HG02759 (cell line): ENCODE data around the gene GHRL.
A peak's percentile ranks its signal among the peaks of the same experiment; 100 is the strongest.

Experiments
- ATAC-seq: cut with Tn5 transposase; IDR thresholded peaks from one replicate; pipeline ENCODE4 v1.9.1; 2021; ENCODE audit warnings: mild to moderate bottlenecking, moderate library complexity; ENCODE audit not compliant: unreplicated experiment

Gene GHRL

DNA sequence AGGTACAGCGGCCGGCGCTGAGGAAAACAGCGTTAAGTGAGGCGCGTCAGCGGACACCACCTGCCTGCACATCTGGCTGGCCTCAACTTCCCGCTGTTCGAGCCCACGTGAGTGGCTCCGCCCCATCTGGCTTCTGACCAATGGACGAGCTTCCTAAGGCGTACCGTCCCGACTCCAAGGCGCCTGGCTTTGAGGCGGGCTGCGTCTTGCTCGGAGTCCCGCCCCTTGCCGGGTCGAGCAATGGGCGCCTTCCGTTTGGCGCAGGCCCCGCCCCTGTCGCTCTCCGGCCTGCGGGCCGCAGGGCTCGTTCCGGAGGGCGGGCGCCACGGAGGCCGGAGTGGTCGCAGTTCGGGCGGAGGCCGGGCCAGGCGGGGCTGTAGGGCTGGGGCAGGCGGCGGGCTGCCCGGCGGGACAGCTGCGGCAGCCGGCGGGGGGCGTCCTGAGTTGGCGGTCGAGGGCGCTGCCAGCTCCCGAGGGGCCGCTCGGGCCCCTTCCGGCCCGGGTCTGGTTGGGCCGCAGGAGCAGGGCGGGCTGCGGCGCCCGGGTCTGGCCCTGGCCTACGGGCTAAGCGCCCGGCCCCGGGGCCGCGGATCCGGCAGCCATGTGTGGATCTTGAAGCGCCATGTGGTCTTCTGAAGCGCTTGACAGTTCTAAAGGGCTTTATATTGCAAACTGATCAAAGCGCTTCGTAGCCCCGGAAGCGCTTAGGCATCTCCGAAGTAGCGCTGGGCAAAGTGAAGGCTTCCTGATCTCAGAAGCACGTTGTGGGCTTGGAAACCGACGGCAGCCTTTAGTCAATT, 44.4 kb downstream of the GHRL start, which contains the start of gene TATDN2:
TSS of gene TATDN2 (plus strand) at position 276 of the 800 bp plus-strand sequence. CDS start 742 bp downstream, outside the sequence.
- peak; percentile 95 for ATAC-seq

GRCh38 chr3:10247679-10248183, 45.0 kb downstream of the GHRL start:
- ATAC-seq, result no peak

DNA sequence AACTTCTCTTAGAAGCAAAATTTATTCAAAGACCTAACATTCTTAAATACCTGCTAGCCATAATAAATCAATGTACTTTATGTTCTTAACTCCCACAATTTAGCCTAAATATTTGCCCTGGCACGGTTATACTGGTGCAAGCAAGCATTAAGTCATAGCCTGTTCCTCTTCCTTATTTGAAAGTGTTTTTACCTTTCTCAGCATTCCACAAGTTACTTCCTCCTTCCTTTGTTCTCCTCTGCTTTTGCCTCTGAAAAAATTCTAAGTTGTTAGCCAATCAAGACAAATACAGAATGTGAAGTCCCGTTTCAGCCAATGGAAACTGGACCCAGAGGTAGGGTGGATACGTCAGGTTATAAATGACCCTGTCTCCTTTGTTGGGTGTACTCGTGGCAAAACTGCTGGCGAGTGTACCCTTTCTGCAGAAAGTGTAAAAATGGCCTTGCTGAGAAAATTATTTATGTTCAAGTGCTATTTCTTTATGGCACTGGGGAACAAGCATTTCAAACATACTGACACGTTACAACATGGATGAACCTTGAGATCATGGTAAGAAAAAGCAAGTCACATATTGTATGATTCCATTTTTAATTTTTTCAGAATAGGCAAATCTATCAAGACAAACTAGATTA, 47.5 kb downstream of the GHRL start:
- ATAC-seq, result no peak

- no peak for ATAC-seq
Observed at GRCh38 chr3:10244009-10244408, 48.7 kb downstream of the GHRL start.

- ATAC-seq, result no peak
Observed at GRCh38 chr3:10242182-10243065, 50.3 kb downstream of the GHRL start.

DNA sequence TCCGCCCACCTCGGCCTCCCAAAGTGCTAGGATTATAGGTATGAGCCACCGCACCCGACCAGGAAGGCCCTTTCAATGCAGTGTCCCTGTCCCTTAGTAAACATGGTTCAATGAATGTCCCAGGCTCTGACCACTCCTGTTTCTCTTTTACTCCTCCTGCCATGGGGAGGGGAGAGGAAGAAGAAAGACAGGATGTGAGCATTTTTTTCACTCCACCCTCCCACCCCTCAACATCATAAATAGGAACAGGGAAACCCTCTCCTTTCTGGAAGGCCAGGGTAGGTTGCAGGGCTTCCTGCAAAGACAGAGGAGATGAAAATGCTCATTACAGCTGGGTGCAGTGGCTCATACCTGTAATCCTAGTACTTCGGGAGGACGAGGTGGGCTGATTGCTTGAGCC, 51.9 kb downstream of the GHRL start:
- no peak for ATAC-seq

- ATAC-seq, result no peak
Observed at GRCh38 chr3:10238345-10239183, 54.2 kb downstream of the GHRL start.
